Measurements from ENCODE around the gene SEMA6C.
"Not testable (repeated sequence)": the region's sequence is repeated elsewhere in the genome, so short reads cannot be mapped to it uniquely, and the experiment has no call there.

DNA sequence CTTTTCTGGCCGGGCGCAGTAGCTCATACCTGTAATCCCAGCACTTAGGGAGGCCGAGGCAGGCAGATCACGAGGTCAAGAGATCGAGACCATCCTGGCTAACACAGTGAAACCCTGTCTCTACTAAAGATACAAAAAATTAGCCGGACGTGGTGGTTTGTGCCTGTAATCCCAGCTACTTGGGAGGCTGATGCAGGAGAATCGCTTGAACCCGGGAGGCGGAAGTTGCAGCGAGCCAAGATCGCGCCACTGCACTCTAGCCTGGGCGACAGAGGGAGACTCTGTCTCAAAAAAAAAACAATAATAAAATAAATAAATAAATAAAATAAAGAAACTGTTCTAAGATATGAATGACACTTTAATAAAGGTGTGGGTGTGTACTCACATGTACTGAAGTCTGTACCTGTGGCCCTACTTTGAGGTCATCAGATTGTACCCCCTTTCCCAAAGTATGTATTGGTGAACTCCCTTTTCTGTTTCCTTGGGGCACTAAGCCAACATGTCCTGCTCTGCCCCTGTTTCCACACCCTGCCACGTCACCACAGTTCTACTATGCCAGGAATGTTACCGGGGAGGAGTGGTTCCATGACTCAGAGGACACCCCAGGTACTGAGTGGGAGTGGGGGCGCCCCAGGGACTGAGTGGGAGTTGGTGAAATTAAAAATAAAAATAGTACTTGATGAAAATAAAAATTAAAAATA, 48.6 kb upstream of the SEMA6C start:
- TF ChIP-seq CTCF (conservative IDR thresholded peaks at IDR 0.05 in 1 of 2, IDR thresholded peaks at IDR 0.05 in 1 of 2; ENCODE audit: extremely low read depth in 1 of 2, insufficient read depth in 1 of 2, low read depth in 1 of 2, low read length in 2 of 2); EZH2 (IDR thresholded peaks at IDR 0.05; ENCODE audit: borderline replicate concordance, low read length): not testable (repeated sequence)
